ENCODE data around the gene KLHL22. TPM values are rescaled to one million over a fixed set of nuclear protein-coding genes. Genes with fewer than 3 reads are reported as not detected.

KLHL22 gene
- total and polyA plus RNA-seq, 2 of the 8 experiments (the other 6 are each of a cell fraction or from before 2014, with no cell fraction given), result 9.4 to 16.2 TPM

DNA sequence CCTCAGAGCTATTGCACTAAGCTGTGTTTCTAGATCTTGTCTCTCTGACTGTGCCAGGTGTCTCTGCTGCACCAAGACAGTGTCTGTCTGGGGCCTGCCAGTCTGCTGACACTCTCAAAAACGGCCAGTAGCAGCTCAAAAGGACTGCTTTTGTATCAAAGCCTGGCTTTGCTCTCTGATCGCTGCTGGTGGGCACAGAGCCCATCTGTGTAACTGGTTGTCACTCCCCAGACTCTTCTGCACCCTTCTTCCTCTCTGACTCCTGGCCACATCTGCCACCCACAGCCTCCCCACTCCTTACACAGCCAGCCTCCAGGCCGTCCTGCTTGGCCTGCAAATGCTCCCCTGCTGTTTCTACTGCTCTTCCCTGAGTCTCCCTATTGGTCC lies 38.3 kb upstream of the KLHL22 start:
- H3K4me2 ChIP-seq (ENCODE audit: insufficient read depth in 1 of 2, low read depth in 2 of 2, low read length in 2 of 2), result no peak overlapping the region
- peaks cover 3% of the 10 kb centered on the region; the same call in 1 of the 2 replicates for H3K23me2 ChIP-seq (ENCODE audit: low read depth, low read length)
- DNase-seq (ENCODE audit: low read depth in 1 of 2, low spot score in 2 of 2) (no peak), FAIRE-seq (no peak)
- no peak overlapping the region for H3K4me3 ChIP-seq (ENCODE audit: extremely low read depth in 1 of 4, insufficient read depth in 2 of 4, low read depth in 3 of 4, low read length in 4 of 4)
- H3K23ac ChIP-seq (ENCODE audit: insufficient read length), result no peak overlapping the region
- ChIA-PET CTCF (ENCODE audit: partially characterized antibody) (interaction anchor here (0.8 to 2.5 kb wide), 7 partner anchors 9 to 250 kb away, joined by 3 to 8 read pairs (median 4); no protein-coding TSS in a partner anchor), POLR2A (ENCODE audit: partially characterized antibody) (interaction anchor here (0.9 kb wide), 1 partner anchor 24 kb away, joined by 4 read pairs; no protein-coding TSS in a partner anchor)
- H3K4ac ChIP-seq (replicated peaks; ENCODE audit: insufficient read length, low read depth, low read length), result no peak overlapping the region
- no peak overlapping the region for H2BK120ac ChIP-seq (replicated peaks; ENCODE audit: low read depth, low read length)
- H3K14ac ChIP-seq (ENCODE audit: insufficient read length), result no peak overlapping the region
- H3K27ac ChIP-seq (ENCODE audit: low read depth, low read length), result no peak overlapping the region
- H3K79me1 ChIP-seq (ENCODE audit: low read depth, low read length), result peaks cover 41% of the 10 kb centered on the region
- H3K27me3 ChIP-seq (replicated peaks in 1 of 4; ENCODE audit: control insufficient read depth in 3 of 4, extremely low read depth in 1 of 4, insufficient read depth in 3 of 4, low read length in 3 of 4), result no peaks in the 10 kb centered on the region
- H3K36me3 ChIP-seq (ENCODE audit: control insufficient read depth in 2 of 4, insufficient read depth in 4 of 4, low read length in 3 of 4), result peaks cover 0 to 2% (median 1%) of the 10 kb centered on the region in 4 experiments; a peak in 3 of 8 replicates
- no peak overlapping the region for H3K9ac ChIP-seq (replicated peaks in 1 of 4; ENCODE audit: extremely low read depth in 1 of 4, low read depth in 3 of 4, low read length in 3 of 4)
- H3K18ac ChIP-seq (ENCODE audit: extremely low read depth, low read length), result no peak overlapping the region
- H2BK15ac ChIP-seq (ENCODE audit: low read length), result no peak overlapping the region
- H3K79me2 ChIP-seq (ENCODE audit: control insufficient read depth in 1 of 2, insufficient read depth in 2 of 2, low read length in 2 of 2), result peaks cover under 1 to 39% of the 10 kb centered on the region in 2 experiments; a peak in 3 of 4 replicates
- H4K20me1 ChIP-seq (replicated peaks in 1 of 2; ENCODE audit: control insufficient read depth in 1 of 2, insufficient read depth in 2 of 2, low read length in 2 of 2), result peaks cover 4 to 18% of the 10 kb centered on the region in 2 experiments
- no peak overlapping the region for H4K5ac ChIP-seq (ENCODE audit: insufficient read length, low read depth, low read length)
- H4K91ac ChIP-seq (replicated peaks; ENCODE audit: insufficient read length, low read length), result no peak overlapping the region
- H2AK5ac ChIP-seq (ENCODE audit: low read depth, low read length), result 0 out of 2 replicates have a peak overlapping the region, but pooled peaks have one; percentile 39
- no peak overlapping the region for H2AFZ ChIP-seq (ENCODE audit: low read length)
- H2BK20ac ChIP-seq (ENCODE audit: low read length), result no peak overlapping the region
- peak overlapping the region; percentile 55; the same call in 1 of the 2 replicates for H2BK5ac ChIP-seq (ENCODE audit: low read depth, low read length)
- H3K4me1 ChIP-seq (replicated peaks in 1 of 4; ENCODE audit: control insufficient read depth in 3 of 4, insufficient read depth in 4 of 4, low read length in 3 of 4), result peaks cover 0 to 20% (median 14%) of the 10 kb centered on the region in 4 experiments; a peak in 5 of 7 replicates
- H4K8ac ChIP-seq (ENCODE audit: extremely low read depth, insufficient read depth, low read length), result no peak overlapping the region
- WGBS, 2 experiments (ENCODE audit: extremely low coverage in 1 of 2, insufficient coverage in 1 of 2, insufficient read length in 1 of 2, insufficient replicate concordance in 2 of 2, low coverage in 1 of 2, low lambda C conversion rate in 2 of 2, missing lambda C conversion rate in 1 of 2), result 82% methylated on average over 3 of the region's 3 CpGs; no CpG with 5 or more reads in 1 of the 2 experiments
- no peaks in the 10 kb centered on the region for H3K9me3 ChIP-seq (ENCODE audit: insufficient read depth in 2 of 2, low read depth in 1 of 2, low read length in 1 of 2)
- H2BK12ac ChIP-seq (ENCODE audit: low read depth, low read length), result no peak overlapping the region
- H3K56ac ChIP-seq (replicated peaks; ENCODE audit: insufficient read length, low read depth, low read length), result no peak overlapping the region
- TF ChIP-seq SUZ12 (IDR thresholded peaks at IDR 0.05; ENCODE audit: low read length) (no peak), KDM5A (IDR thresholded peaks at IDR 0.05; ENCODE audit: low read length) (no peak), NANOG (IDR thresholded peaks at IDR 0.05; ENCODE audit: insufficient read depth, low read depth, low read length, poor library complexity, severe bottlenecking) (no peak), CHD2 (IDR thresholded peaks at IDR 0.05; ENCODE audit: low read length) (no peak), NRF1 (IDR thresholded peaks at IDR 0.05; ENCODE audit: low read depth, low read length) (no peak), EZH2 (IDR thresholded peaks at IDR 0.05; ENCODE audit: low read depth, low read length, severe bottlenecking) (no peak), SIX5 (IDR thresholded peaks at IDR 0.05; ENCODE audit: low read depth, low read length) (no peak), EP300 (IDR thresholded peaks at IDR 0.05; ENCODE audit: borderline replicate concordance in 1 of 2, low read depth in 2 of 2, low read length in 2 of 2) (no peak), ATF3 (IDR thresholded peaks at IDR 0.05; ENCODE audit: insufficient read depth, low read depth, low read length) (no peak)
- TF ChIP-seq, protein P1, sequence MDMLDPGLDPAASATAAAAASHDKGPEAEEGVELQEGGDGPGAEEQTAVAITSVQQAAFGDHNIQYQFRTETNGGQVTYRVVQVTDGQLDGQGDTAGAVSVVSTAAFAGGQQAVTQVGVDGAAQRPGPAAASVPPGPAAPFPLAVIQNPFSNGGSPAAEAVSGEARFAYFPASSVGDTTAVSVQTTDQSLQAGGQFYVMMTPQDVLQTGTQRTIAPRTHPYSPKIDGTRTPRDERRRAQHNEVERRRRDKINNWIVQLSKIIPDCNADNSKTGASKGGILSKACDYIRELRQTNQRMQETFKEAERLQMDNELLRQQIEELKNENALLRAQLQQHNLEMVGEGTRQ (IDR thresholded peaks at IDR 0.05; ENCODE audit: low read length), result no peak
- TF ChIP-seq, protein P2, sequence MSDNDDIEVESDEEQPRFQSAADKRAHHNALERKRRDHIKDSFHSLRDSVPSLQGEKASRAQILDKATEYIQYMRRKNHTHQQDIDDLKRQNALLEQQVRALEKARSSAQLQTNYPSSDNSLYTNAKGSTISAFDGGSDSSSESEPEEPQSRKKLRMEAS (IDR thresholded peaks at IDR 0.05), result no peak

All from H1 (cell line).